Lower leg skin (tissue), 3 donors: ENCODE results near the gene ANGPTL2.

Experiments used
- POLR2A ChIP-seq, 2 donors: fragments of 450-650 bp; IDR thresholded peaks; one replicate each; pipeline ENCODE4 v1.6.1; 2016 to 2017; ENCODE audit warnings: antibody characterized with exemption in 2 of 2, mild to moderate bottlenecking in 1 of 2, moderate library complexity in 1 of 2
- TF ChIP-seq, protein P1 (sequence below), 3 donors: fragments of 450-650 bp; IDR thresholded peaks; one replicate each; pipeline ENCODE4 v1.5.1; 2016; ENCODE audit warnings: antibody characterized with exemption in 3 of 3, mild to moderate bottlenecking in 3 of 3, moderate library complexity in 2 of 3

DNA sequence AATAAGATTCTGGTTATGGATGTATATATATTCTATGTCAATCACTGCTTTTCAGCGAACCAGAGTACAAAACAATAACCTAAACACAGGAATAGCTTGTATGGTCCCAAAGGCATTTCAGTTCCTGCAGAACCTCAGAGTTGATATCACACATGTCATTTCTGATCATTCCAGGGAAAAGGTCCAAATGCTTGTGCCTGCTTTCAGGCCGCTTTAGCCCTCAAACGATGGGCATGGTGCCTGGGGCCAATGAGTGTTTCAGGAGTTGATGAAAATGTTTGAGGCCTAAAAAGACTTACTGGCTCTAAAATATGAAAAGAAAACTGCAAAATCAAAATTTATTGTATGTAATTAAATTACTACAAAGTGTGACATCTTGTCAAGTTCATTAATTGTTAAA lies 22.8 kb downstream of the ANGPTL2 start:
- TF ChIP-seq, protein P1, sequence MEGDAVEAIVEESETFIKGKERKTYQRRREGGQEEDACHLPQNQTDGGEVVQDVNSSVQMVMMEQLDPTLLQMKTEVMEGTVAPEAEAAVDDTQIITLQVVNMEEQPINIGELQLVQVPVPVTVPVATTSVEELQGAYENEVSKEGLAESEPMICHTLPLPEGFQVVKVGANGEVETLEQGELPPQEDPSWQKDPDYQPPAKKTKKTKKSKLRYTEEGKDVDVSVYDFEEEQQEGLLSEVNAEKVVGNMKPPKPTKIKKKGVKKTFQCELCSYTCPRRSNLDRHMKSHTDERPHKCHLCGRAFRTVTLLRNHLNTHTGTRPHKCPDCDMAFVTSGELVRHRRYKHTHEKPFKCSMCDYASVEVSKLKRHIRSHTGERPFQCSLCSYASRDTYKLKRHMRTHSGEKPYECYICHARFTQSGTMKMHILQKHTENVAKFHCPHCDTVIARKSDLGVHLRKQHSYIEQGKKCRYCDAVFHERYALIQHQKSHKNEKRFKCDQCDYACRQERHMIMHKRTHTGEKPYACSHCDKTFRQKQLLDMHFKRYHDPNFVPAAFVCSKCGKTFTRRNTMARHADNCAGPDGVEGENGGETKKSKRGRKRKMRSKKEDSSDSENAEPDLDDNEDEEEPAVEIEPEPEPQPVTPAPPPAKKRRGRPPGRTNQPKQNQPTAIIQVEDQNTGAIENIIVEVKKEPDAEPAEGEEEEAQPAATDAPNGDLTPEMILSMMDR (IDR thresholded peaks at IDR 0.05): no peak
- no peak for TF ChIP-seq POLR2A (IDR thresholded peaks at IDR 0.05)
